ENCODE results near the gene TFPI2.

DNA sequence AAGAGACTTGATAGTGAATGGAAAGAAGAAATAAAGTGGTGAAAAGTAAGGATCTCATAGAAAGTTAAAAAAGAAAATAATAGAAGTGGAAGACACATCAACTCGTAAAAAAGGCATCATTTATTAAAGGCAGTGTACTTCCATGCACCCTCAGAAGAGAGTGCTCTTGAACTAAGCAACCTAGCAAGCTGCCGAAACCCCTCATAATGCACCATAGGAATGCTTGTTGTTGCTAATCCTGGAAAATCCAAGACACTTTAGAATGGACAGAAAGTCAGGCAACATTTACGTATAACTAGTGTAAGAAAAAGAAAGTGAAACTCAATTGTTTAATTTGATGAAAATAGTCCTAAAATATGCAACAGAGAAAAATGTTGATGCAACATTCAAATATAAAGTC, 12.8 kb downstream of the TFPI2 start:
- TF ChIP-seq, protein P1, sequence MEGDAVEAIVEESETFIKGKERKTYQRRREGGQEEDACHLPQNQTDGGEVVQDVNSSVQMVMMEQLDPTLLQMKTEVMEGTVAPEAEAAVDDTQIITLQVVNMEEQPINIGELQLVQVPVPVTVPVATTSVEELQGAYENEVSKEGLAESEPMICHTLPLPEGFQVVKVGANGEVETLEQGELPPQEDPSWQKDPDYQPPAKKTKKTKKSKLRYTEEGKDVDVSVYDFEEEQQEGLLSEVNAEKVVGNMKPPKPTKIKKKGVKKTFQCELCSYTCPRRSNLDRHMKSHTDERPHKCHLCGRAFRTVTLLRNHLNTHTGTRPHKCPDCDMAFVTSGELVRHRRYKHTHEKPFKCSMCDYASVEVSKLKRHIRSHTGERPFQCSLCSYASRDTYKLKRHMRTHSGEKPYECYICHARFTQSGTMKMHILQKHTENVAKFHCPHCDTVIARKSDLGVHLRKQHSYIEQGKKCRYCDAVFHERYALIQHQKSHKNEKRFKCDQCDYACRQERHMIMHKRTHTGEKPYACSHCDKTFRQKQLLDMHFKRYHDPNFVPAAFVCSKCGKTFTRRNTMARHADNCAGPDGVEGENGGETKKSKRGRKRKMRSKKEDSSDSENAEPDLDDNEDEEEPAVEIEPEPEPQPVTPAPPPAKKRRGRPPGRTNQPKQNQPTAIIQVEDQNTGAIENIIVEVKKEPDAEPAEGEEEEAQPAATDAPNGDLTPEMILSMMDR (IDR thresholded peaks at IDR 0.05) = no peak
- no peak for TF ChIP-seq POLR2A (IDR thresholded peaks at IDR 0.05)
